ENCODE results near the gene PRDM16. TPM values are rescaled to one million over a fixed set of nuclear protein-coding genes. Genes with fewer than 3 reads are reported as not detected.

Gene PRDM16
- total RNA-seq, 1 experiment from 2014 or later: 0.04 TPM

DNA sequence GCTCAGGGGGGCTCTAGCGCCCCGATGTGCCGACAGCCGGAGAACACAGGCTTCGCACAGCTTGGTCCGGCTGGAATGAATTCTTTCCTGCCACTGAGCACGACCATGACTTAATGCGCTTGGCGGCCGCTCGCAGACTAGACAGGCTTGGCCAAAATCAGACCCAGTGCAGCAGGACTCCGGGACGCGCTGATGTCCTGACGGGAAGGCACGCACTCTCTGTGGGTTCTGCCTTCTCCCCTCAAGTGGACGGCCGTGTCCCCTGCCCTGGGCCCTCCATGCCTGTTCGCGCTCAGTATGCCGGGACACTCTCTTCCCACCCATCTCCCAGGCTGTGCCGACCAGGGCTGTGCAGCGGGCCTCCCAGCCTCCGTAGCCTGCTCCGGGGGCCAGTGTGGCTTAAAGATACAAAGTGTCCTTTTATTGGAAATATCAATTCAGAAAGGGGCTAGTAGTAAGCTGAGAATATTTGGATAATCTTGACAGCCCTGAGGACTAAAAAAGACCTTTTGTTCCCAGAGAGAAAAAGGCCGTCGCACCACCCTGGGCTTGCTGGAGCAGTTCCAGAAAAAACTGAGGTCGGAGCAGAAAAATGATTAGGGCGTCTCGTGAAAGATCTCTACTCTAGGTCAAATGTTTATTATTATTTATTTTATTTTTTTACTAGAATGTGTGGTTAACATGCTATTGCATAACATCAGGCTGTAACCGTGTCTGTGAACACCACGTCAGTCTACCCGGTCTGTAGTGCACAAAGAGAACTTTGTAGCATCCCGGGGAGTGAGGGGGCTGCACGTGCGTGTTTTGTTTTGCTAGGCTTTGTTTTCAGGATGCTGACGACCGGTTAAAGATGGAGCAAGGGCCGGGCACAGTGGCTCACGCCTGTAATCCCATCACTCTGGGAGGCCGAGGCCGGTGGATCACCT, 297.4 kb downstream of the PRDM16 start:
- ChIA-PET CTCF (no interaction called here), POLR2A (ENCODE audit: unreplicated experiment) (no interaction called here)
- intact Hi-C loops (cut with micrococcal nuclease): no loop called here
- Histone ChIP-seq H3K27me3 (ENCODE audit: low read length) (peaks cover 94% of the 10 kb centered on the region), H3F3A (ENCODE audit: low read length, unreplicated experiment) (no peaks in the 10 kb centered on the region), H3K9me3 (ENCODE audit: low read length) (no peaks in the 10 kb centered on the region), H3K79me2 (ENCODE audit: low read length) (no peaks in the 10 kb centered on the region), H4K20me1 (ENCODE audit: low read length) (no peaks in the 10 kb centered on the region), H3K9ac (ENCODE audit: low read length) (no peak overlapping the region), H3K27ac (ENCODE audit: low read length) (no peak overlapping the region), H3K9me2 (replicated peaks; ENCODE audit: low read length) (no peaks in the 10 kb centered on the region), H3K36me3 (ENCODE audit: low read depth, low read length) (no peaks in the 10 kb centered on the region), H2AFZ (ENCODE audit: low read length) (no peak overlapping the region), H3K4me2 (ENCODE audit: low read length) (no peak overlapping the region), H3K4me3 (ENCODE audit: low read length) (no peak overlapping the region), H3K4me1 (ENCODE audit: insufficient read depth, low read length) (no peaks in the 10 kb centered on the region)
- TF ChIP-seq EZH2phosphoT487 (IDR thresholded peaks at IDR 0.05; ENCODE audit: borderline replicate concordance, low read length) (no peak), CTCF (conservative IDR thresholded peaks at IDR 0.05; ENCODE audit: low read depth, low read length) (no peak), EZH2 (IDR thresholded peaks at IDR 0.05; ENCODE audit: low read length, unreplicated experiment) (no peak)
- DNase-seq: peak; percentile 21
- no TSS peak for BruUV-seq (replicated peaks)
- no peak for ATAC-seq

DNA sequence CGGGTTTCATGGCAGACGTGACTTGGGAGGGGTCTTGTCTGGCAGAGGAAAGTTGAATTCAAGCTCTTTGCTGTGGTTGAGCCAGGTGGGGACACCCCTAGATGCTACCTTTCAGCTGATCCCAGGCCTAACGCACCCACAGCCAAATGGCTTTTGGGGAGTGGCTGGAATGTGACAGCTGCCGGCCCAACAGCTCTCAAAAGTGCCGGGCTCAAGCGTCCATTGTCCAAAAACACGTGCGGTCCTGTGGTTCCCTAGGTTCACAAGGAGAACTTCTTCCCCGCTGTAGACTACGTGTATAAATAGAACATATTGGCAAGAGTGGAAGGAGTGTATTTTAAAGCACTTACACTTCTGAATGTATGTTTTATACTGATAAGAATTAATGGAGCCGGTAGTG, 298.4 kb downstream of the PRDM16 start:
- Histone ChIP-seq H2AFZ (ENCODE audit: low read length) (no peak overlapping the region), H4K20me1 (ENCODE audit: low read length) (no peaks in the 10 kb centered on the region), H3K9me3 (ENCODE audit: low read length) (no peaks in the 10 kb centered on the region), H3K27me3 (ENCODE audit: low read length) (peaks cover 92% of the 10 kb centered on the region), H3K4me2 (ENCODE audit: low read length) (no peak overlapping the region), H3K9ac (ENCODE audit: low read length) (no peak overlapping the region), H3K27ac (ENCODE audit: low read length) (no peak overlapping the region), H3K4me3 (ENCODE audit: low read length) (no peak overlapping the region), H3K4me1 (ENCODE audit: insufficient read depth, low read length) (no peaks in the 10 kb centered on the region), H3F3A (ENCODE audit: low read length, unreplicated experiment) (no peaks in the 10 kb centered on the region), H3K79me2 (ENCODE audit: low read length) (no peaks in the 10 kb centered on the region), H3K9me2 (replicated peaks; ENCODE audit: low read length) (no peaks in the 10 kb centered on the region), H3K36me3 (ENCODE audit: low read depth, low read length) (no peaks in the 10 kb centered on the region)
- TF ChIP-seq EZH2phosphoT487 (IDR thresholded peaks at IDR 0.05; ENCODE audit: borderline replicate concordance, low read length) (no peak), EZH2 (IDR thresholded peaks at IDR 0.05; ENCODE audit: low read length, unreplicated experiment) (no peak), CTCF (conservative IDR thresholded peaks at IDR 0.05; ENCODE audit: low read depth, low read length) (no peak)
- BruUV-seq (replicated peaks): no TSS peak
- ChIA-PET CTCF (no interaction called here), POLR2A (ENCODE audit: unreplicated experiment) (no interaction called here)
- no peak for ATAC-seq
- DNase-seq: no peak
- intact Hi-C loops (cut with micrococcal nuclease): no loop called here

DNA sequence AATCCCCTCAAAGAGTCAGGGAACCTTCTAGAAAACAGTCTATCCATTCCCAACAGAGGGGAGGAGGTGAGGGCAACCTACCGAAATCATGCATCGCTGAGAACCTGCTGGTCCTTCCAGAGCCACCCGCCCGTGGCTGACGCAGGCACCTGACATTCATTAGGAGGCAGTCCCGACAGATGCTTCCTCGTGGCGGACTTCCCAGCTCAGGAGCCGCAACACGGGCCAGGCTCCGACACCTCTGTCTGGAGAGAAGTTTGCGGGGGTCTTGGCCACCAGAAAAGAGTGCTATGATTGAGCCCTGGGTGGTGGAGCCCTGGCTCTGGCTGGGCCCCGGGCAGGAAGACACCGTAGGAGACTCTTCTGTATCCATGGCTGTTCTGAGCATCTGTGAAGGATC, 299.1 kb downstream of the PRDM16 start:
- TF ChIP-seq CTCF (conservative IDR thresholded peaks at IDR 0.05; ENCODE audit: low read depth, low read length) (no peak), EZH2 (IDR thresholded peaks at IDR 0.05; ENCODE audit: low read length, unreplicated experiment) (no peak), EZH2phosphoT487 (IDR thresholded peaks at IDR 0.05; ENCODE audit: borderline replicate concordance, low read length) (no peak)
- DNase-seq (no peak), ATAC-seq (no peak)
- ChIA-PET CTCF (no interaction called here), POLR2A (ENCODE audit: unreplicated experiment) (no interaction called here)
- H3K4me2 ChIP-seq (ENCODE audit: low read length): no peak overlapping the region
- H3K9me3 ChIP-seq (ENCODE audit: low read length): no peaks in the 10 kb centered on the region
- H3K27ac ChIP-seq (ENCODE audit: low read length): no peak overlapping the region
- no peaks in the 10 kb centered on the region for H3K79me2 ChIP-seq (ENCODE audit: low read length)
- no peaks in the 10 kb centered on the region for H4K20me1 ChIP-seq (ENCODE audit: low read length)
- no peaks in the 10 kb centered on the region for H3K36me3 ChIP-seq (ENCODE audit: low read depth, low read length)
- no peak overlapping the region for H2AFZ ChIP-seq (ENCODE audit: low read length)
- peaks cover 92% of the 10 kb centered on the region for H3K27me3 ChIP-seq (ENCODE audit: low read length)
- intact Hi-C loops (cut with micrococcal nuclease): no loop called here
- no peaks in the 10 kb centered on the region for H3K4me1 ChIP-seq (ENCODE audit: insufficient read depth, low read length)
- H3K9me2 ChIP-seq (replicated peaks; ENCODE audit: low read length): no peaks in the 10 kb centered on the region
- H3K4me3 ChIP-seq (ENCODE audit: low read length): no peak overlapping the region
- no TSS peak for BruUV-seq (replicated peaks)
- H3K9ac ChIP-seq (ENCODE audit: low read length): no peak overlapping the region
- no peaks in the 10 kb centered on the region for H3F3A ChIP-seq (ENCODE audit: low read length, unreplicated experiment)
